ENCODE data around the gene ASPG.

DNA sequence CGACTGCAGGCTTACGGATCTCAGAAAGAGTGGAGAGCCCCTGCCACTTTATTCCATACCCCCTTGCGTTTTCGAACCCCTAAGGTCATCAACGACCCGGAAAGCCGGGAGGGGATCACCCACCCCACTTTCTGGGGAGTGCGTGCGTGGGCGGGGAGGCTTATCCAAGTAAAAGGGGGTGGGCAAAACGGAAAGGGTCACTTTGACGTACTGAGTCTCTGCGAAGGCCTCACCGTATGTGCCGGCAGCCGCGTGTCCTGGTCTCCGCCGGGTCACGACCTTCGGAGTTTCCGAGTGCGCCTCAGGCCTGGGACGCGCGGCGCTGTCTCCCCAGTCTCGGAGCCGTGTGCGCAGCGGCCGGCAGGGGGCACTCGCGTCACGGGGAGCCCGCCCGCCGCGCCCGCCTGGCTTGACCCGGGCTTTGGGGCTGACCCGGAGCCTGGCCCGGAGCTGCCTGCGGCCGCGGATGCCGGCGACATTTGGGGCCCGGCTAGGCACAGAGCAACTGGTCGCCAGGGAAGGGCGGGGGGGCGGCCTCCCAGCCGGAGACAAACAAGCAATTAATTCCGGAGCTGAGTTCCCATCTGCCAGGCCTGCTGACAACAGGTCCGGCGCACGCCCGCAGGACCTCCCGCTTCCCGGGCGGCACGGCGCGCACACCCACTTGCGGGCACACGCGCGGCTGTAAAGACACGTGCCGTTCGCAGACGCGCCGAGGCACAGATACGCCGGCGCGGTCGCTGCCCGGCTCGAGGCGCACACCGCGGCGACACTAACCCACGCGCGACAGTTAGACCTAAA is 52.0 kb downstream of the ASPG start:
- TF ChIP-seq, protein P1, sequence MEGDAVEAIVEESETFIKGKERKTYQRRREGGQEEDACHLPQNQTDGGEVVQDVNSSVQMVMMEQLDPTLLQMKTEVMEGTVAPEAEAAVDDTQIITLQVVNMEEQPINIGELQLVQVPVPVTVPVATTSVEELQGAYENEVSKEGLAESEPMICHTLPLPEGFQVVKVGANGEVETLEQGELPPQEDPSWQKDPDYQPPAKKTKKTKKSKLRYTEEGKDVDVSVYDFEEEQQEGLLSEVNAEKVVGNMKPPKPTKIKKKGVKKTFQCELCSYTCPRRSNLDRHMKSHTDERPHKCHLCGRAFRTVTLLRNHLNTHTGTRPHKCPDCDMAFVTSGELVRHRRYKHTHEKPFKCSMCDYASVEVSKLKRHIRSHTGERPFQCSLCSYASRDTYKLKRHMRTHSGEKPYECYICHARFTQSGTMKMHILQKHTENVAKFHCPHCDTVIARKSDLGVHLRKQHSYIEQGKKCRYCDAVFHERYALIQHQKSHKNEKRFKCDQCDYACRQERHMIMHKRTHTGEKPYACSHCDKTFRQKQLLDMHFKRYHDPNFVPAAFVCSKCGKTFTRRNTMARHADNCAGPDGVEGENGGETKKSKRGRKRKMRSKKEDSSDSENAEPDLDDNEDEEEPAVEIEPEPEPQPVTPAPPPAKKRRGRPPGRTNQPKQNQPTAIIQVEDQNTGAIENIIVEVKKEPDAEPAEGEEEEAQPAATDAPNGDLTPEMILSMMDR (IDR thresholded peaks at IDR 0.05; ENCODE audit: low read depth, low read length, poor library complexity, severe bottlenecking), result peak; percentile 38
- no peak for TF ChIP-seq EZH2phosphoT487 (IDR thresholded peaks at IDR 0.05; ENCODE audit: borderline replicate concordance, low read length)

All from DOHH2 (cell line).